ENCODE results near the gene HP1BP3. TPM values are rescaled to one million over a fixed set of nuclear protein-coding genes. Genes with fewer than 3 reads are reported as not detected.

The HP1BP3 gene
- total and polyA plus RNA-seq, 12 donors = 52.5 to 229 (median 178) TPM

- TF ChIP-seq CTCF (IDR thresholded peaks at IDR 0.05) (no peak), POLR2A (IDR thresholded peaks at IDR 0.05) (no peak)
- H3K27me3 ChIP-seq = no peaks in the 10 kb centered on the region
- DNase-seq = no peak
- no peaks in the 10 kb centered on the region for H3K9me3 ChIP-seq (replicated peaks in 1 of 3)
- WGBS, 4 donors = 57 to 66% (median 61%) methylated on average over 4 to 6 of the region's 6 CpGs
- no peaks in the 10 kb centered on the region for H3K4me1 ChIP-seq (replicated peaks in 1 of 2)
- H3K27ac ChIP-seq = no peak overlapping the region
- H3K4me3 ChIP-seq = no peak overlapping the region
- intact Hi-C loops (cut with DNase I) = no loop called here
- H3K36me3 ChIP-seq (replicated peaks in 1 of 2) = no peaks in the 10 kb centered on the region
Measured at GRCh38 chr1:20708057-20708456, 79.0 kb downstream of the HP1BP3 start.

- no peaks in the 10 kb centered on the region for H3K9me3 ChIP-seq (replicated peaks in 1 of 3)
- peak in 3 of 7 donors; percentile 51 to 53 (median 52) for DNase-seq
- no peak overlapping the region for H3K4me3 ChIP-seq
- 32 to 42% (median 38%) methylated on average over 5 of the region's 5 CpGs for WGBS, 4 donors
- no peaks in the 10 kb centered on the region for H3K4me1 ChIP-seq (replicated peaks in 1 of 2)
- no peaks in the 10 kb centered on the region for H3K27me3 ChIP-seq
- no peak overlapping the region for H3K27ac ChIP-seq
- TF ChIP-seq CTCF (IDR thresholded peaks at IDR 0.05) = no peak
- TF ChIP-seq POLR2A (IDR thresholded peaks at IDR 0.05) = no peak
- intact Hi-C loops (cut with DNase I) = no loop called here
- H3K36me3 ChIP-seq (replicated peaks in 1 of 2) = no peaks in the 10 kb centered on the region
Measured at GRCh38 chr1:20706841-20707240, 80.3 kb downstream of the HP1BP3 start.

GRCh38 chr1:20705203-20705755 is 81.8 kb downstream of the HP1BP3 start:
- DNase-seq = no peak
- H3K27ac ChIP-seq = no peak overlapping the region
- WGBS, 4 donors = 86 to 92% (median 87%) methylated on average over 15 of the region's 15 CpGs
- TF ChIP-seq CTCF (IDR thresholded peaks at IDR 0.05) (no peak), POLR2A (IDR thresholded peaks at IDR 0.05) (no peak)
- H3K4me1 ChIP-seq (replicated peaks in 1 of 2) = no peaks in the 10 kb centered on the region
- H3K4me3 ChIP-seq = no peak overlapping the region
- no peaks in the 10 kb centered on the region for H3K9me3 ChIP-seq (replicated peaks in 1 of 3)
- no peaks in the 10 kb centered on the region for H3K27me3 ChIP-seq
- intact Hi-C loops (cut with DNase I) = no loop called here
- H3K36me3 ChIP-seq (replicated peaks in 1 of 2) = no peaks in the 10 kb centered on the region

GRCh38 chr1:20704390-20705202 is 82.5 kb downstream of the HP1BP3 start:
- WGBS, 4 donors = 94 to 97% (median 96%) methylated on average over 11 to 41 of the region's 41 CpGs
- intact Hi-C loops (cut with DNase I) = no loop called here
- TF ChIP-seq POLR2A (IDR thresholded peaks at IDR 0.05) = no peak
- no peak for TF ChIP-seq CTCF (IDR thresholded peaks at IDR 0.05)

More at GRCh38 chr1:20704390-20705202, 82.5 kb downstream of the HP1BP3 start:
- Histone ChIP-seq H3K4me1 (replicated peaks in 1 of 2) (no peaks in the 10 kb centered on the region), H3K4me3 (no peak overlapping the region), H3K27me3 (no peaks in the 10 kb centered on the region), H3K27ac (no peak overlapping the region), H3K36me3 (replicated peaks in 1 of 2) (no peaks in the 10 kb centered on the region), H3K9me3 (replicated peaks in 1 of 3) (no peaks in the 10 kb centered on the region)
- DNase-seq = no peak
